Epithelial cell of alveolus of lung (primary cell): ENCODE results near the gene MMP14. TPM values are rescaled to one million over a fixed set of nuclear protein-coding genes. Genes with fewer than 3 reads are reported as not detected.

ENCODE experiments used
- total RNA-seq: library from RNA; depleted of rRNA; stranded (reverse); fragments of >200 nt; gene quantifications from 2 replicates; pipeline ENCODE4 v1.2.1, GENCODE V29; 2015

The MMP14 gene
- 445 and 594 TPM in 2 replicates for total RNA-seq

GRCh38 chr14:22836301-22837113 lies at the start of gene MMP14:
Gene MMP14 (plus strand): TSS chr14:22836585. CDS start chr14:22836818, 233 bp downstream.

GRCh38 chr14:22814941-22815713 lies 21.3 kb upstream of the MMP14 start, which contains the start of gene SLC7A7:
Gene SLC7A7 (minus strand): TSS chr14:22815435. CDS start chr14:22813398, 2,037 bp downstream.

GRCh38 chr14:22829661-22830442 lies 6.5 kb upstream of the MMP14 start, which contains the start of gene MRPL52:
Gene MRPL52 (plus strand): TSS chr14:22829887. CDS start chr14:22829913, 26 bp downstream.

GRCh38 chr14:22871224-22872032 lies 35.0 kb downstream of the MMP14 start, which contains the start of gene LRP10:
Gene LRP10 (plus strand): TSS chr14:22871740. CDS start chr14:22872304, 564 bp downstream.

GRCh38 chr14:22883173-22883976 lies 47.0 kb downstream of the MMP14 start, which contains the start of gene REM2:
Gene REM2 (plus strand): TSS chr14:22883222. CDS start chr14:22883288, 66 bp downstream.

Other genes starting within 250 kb of the MMP14 start
- 485 and 559 TPM in 2 replicates for gene DAD1, start 247.4 kb upstream of the MMP14 start, total RNA-seq
- gene ABHD4, start 238.3 kb upstream of the MMP14 start, total RNA-seq = 23.1 and 24.8 TPM in 2 replicates
- not detected in 2 replicates for gene OR6J1, start 192.2 kb upstream of the MMP14 start, total RNA-seq
- gene OXA1L, start 69.9 kb upstream of the MMP14 start, total RNA-seq = 87.8 and 132 TPM in 2 replicates
- 9.1 and 12.7 TPM in 2 replicates for gene SLC7A7, start 21.1 kb upstream of the MMP14 start, total RNA-seq
- gene MRPL52, start 6.7 kb upstream of the MMP14 start, total RNA-seq = 71.9 and 243 TPM in 2 replicates
- 97.6 and 109 TPM in 2 replicates for gene LRP10, start 35.2 kb downstream of the MMP14 start, total RNA-seq
- gene REM2, start 46.6 kb downstream of the MMP14 start, total RNA-seq = 0.32 and 0.39 TPM in 2 replicates
- 55.1 and 71.5 TPM in 2 replicates for gene RBM23, start 82.6 kb downstream of the MMP14 start, total RNA-seq
- 54.9 and 84.9 TPM in 2 replicates for gene PRMT5, start 92.8 kb downstream of the MMP14 start, total RNA-seq
- gene HAUS4, start 120.5 kb downstream of the MMP14 start, total RNA-seq = 52.2 and 55.6 TPM in 2 replicates
- 17.0 and 22.6 TPM in 2 replicates for gene AJUBA, start 146.0 kb downstream of the MMP14 start, total RNA-seq
- 9.8 and 13.2 TPM in 2 replicates for gene C14orf93, start 173.6 kb downstream of the MMP14 start, total RNA-seq
- gene PSMB5, start 198.3 kb downstream of the MMP14 start, total RNA-seq = 234 and 386 TPM in 2 replicates
- not detected in 2 replicates for gene PSMB11, start 205.6 kb downstream of the MMP14 start, total RNA-seq
- 5.8 and 12.5 TPM in 2 replicates for gene CDH24, start 220.9 kb downstream of the MMP14 start, total RNA-seq